Suppressor macrophage (primary cell): ENCODE measurements around the gene ILDR1.

Source experiments
- DNase-seq, 4 experiments: peaks; one replicate each; pipeline ENCODE4 v3.0.0-alpha.2; 2020 to 2022

ILDR1 gene

DNA sequence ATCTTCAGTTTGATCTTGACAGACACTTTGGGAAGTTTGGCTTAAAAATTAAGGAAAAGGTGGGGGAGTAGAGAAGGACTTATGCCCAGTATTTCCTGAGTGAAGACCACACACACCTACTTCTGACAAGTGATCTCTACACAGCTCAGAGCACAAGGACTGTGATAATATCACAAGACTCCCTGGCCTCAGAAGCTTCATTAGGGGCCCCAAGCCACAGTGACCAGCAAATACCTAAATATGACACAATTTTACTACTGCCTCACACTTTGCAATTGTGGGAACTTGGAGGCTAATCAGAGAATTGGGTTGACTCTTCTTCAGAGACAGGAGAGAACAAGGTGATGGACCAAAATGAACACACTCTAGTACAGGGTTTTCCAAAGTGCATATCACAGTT lies 2.6 kb downstream of the ILDR1 start:
- no peak for DNase-seq

DNA sequence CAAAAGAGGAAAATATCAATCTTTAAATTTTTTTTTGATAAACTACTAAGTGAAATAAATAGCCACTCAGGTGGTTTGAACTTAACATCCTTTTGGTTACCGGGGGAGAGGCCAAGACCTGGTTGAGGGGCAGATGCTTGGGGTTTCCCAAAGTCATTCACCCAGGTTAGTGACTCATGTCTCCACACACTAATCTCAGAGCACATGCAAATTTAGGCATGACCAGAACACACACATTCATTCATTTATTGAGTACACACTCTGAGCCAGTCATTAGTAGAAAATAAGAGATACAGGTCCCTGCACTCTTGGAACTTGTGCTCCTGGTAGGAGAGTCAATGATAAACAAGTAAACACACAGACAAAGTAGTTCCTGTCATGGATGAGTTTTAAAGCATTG lies 7.3 kb downstream of the ILDR1 start:
- no peak for DNase-seq

DNA sequence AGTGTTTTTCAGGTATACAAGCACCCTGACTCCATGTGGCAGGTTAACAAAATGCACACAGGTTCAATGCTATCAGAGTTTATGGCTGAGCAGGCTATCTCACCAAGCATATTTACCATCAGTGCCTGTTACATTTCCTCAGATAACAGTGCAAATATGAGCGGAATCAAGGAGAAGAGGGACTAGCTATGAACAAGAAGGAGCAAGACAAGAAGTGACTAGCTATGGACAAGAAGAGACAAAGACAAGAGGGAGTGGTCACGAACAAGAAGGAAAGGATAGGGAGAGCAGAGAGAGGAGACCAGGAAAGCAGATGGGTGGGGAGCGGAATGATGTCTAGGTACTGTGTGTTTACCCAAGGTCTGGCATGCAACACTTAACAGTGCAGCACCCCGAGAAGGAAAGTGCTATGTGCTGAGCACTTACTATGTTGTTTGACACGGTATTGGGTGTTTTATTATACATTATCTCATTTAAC lies 8.6 kb downstream of the ILDR1 start:
- no peak for DNase-seq

- DNase-seq, result no peak
Measured at GRCh38 chr3:122012821-122013220, 9.2 kb downstream of the ILDR1 start.

DNA sequence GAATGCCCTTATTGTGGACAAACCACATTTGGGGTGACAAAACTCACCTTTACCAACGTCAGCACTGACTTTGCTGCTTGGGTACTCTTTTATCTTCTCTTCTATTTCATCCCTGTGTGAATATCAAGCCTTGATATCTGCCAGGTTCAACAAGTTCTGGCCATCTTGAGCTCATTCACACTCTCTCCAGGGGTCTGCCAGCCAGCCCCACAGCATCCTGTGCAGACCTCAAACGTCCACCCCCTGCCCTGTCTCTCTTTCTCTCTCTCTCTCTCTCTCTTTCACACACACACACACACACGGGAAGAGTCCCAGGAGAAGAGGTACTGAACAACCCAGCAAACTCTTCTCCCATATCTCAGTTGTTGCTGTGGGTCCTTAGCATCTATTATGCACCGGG lies 10.7 kb downstream of the ILDR1 start:
- no peak for DNase-seq

GRCh38 chr3:122010506-122010905 lies 11.5 kb downstream of the ILDR1 start:
- DNase-seq, result no peak

GRCh38 chr3:122008166-122008565 lies 13.9 kb downstream of the ILDR1 start:
- no peak for DNase-seq

DNA sequence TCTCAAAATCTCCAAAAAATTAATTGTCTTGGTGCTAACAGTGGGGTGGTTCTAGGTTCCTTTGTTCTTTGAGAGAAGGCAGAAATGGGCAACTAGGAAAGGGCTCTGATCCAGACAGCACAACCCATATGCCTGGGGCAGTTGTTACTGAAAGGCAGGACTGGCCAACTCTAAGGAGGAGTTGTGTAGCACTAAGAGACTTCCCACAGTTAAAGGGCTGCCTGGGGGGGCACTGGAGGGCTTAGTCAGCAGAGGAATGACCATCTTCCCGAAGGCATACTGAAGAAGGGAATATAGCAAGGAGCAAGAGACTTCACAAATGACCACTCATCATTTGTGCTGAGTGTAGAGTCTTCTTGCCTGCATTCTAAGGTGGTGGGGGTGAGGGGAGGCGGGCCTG lies 15.8 kb downstream of the ILDR1 start:
- no peak for DNase-seq

GRCh38 chr3:122004991-122005565 lies 17.0 kb downstream of the ILDR1 start:
- DNase-seq, result peak; percentile 56 to 79 (median 74)

GRCh38 chr3:122004107-122004506 lies 17.9 kb downstream of the ILDR1 start:
- peak in 2 of 4 experiments; percentile 39 to 44 for DNase-seq

GRCh38 chr3:122003606-122004005 lies 18.4 kb downstream of the ILDR1 start:
- DNase-seq, result no peak

- DNase-seq, result peak; percentile 74 to 92 (median 80)
Measured at GRCh38 chr3:122003112-122003511, 18.9 kb downstream of the ILDR1 start.

DNA sequence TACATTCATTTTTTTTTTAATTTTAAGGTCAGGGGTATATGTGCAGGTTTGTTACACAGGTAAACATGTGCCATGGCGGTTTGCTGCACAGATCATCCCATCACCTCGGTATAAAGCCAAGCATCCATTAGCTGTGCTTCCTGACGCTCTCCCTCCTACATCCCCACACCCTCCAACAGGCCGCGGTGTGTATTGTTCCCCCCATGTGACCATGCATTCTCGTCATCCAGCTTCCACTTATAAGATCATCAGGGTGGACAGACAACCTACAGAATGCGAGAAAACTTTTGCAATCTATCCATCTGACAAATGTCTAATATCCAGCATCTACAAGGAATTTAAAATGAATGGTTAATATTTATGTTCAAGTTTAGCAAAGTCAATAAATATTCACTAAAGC lies 19.4 kb downstream of the ILDR1 start:
- peak in 2 of 4 experiments; percentile 15 to 65 for DNase-seq

DNA sequence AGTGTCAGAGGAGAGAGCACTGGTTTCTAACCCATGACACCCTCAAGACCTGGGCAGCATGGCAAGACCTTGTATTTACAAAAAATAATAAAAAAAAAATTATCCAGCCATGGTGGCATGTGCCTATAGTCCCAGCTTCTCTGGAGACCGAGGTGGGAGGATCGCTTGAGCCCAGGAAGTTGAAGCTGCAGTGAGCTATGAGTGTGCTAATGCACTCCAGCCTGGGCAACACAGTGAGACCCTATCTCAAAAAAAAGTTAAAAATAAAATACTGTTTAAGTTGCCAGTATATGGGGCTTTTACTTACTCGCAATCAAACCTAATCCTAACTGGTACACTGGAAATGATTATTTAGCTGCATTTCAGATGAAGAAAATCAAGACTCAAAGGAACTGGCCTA lies 20.2 kb downstream of the ILDR1 start:
- DNase-seq, result no peak

DNA sequence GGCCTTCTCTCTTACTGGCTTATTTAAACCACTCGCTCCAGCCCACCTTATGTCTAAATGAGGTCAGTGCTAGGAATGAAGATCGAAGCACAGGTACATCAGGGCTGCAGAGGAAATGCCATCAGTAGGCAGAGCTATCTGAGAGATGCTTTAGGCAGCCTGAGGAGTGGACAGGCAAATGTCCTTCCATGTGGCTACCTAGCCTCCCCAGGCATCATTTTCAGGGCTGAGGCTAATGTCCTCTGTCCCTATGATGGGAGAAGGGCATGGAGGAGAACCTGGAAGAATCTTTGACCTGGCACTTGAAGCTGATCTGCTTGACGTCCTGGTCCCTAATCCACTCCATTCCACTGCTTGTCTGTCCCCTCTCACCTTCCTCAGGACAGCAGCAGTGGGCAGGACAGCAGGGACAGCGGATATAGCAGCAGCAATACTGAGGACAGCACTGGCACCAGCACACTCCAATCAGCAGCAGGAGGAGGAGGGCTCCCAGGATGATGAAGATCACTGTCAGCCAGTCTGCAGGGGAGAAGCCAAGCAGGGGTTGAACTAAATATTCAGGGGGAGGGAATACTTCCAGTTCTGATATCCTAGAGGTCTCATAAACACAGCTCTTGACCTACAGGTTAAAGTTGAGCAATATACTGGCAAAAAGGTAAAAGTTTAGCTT lies 21.0 kb downstream of the ILDR1 start:
- peak in 1 of 4 experiments; percentile 10 for DNase-seq

- no peak for DNase-seq
Measured at GRCh38 chr3:121999931-122000330, 22.1 kb downstream of the ILDR1 start.

DNA sequence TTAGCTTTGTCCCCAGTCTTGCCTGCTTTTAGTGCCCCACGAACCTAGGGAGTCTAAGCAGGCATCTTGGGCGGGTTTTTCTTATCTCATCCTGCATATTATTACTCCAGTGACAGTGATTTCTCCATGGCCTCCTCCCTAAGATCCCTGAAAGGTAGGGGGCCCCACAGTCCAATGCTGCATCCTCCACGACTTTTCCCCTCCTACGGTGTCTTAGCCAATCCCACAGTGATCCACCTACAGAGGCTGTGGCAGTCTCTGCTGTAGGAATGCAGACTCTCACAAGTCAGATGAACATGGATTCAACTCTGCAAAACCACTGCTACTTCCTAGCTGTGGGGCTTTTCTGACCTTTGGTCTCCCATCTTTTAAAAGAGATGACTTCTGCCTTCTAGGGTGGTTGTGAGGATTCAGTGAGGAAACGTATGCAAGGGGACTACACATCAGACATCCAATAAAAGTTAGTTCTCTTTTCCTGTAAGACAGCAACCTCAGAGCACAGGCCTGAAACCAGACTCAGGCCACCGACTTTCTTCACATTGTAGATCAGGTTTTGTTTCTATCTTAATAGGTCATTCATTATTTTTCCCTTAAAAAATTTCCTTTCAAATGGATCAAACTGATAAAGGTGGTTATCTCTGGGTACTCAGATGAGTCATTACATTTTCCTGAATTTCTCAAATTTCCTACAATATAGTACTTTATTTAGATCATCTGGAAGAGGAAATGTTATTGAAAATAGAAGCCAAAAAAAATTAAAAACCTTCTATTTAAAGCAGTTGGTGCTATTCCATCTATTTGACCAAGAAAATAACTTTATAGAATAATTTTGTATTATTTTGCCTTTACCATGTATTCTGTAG lies 23.2 kb downstream of the ILDR1 start:
- DNase-seq, result peak; percentile 72 to 91 (median 82)

- DNase-seq, result peak; percentile 79 to 95 (median 90)
Measured at GRCh38 chr3:121998030-121998580, 23.9 kb downstream of the ILDR1 start.

GRCh38 chr3:121997372-121997771 lies 24.7 kb downstream of the ILDR1 start:
- DNase-seq, result peak in 3 of 4 experiments; percentile 47 to 54 (median 49)

- no peak for DNase-seq
Measured at GRCh38 chr3:121996441-121996840, 25.6 kb downstream of the ILDR1 start.

DNA sequence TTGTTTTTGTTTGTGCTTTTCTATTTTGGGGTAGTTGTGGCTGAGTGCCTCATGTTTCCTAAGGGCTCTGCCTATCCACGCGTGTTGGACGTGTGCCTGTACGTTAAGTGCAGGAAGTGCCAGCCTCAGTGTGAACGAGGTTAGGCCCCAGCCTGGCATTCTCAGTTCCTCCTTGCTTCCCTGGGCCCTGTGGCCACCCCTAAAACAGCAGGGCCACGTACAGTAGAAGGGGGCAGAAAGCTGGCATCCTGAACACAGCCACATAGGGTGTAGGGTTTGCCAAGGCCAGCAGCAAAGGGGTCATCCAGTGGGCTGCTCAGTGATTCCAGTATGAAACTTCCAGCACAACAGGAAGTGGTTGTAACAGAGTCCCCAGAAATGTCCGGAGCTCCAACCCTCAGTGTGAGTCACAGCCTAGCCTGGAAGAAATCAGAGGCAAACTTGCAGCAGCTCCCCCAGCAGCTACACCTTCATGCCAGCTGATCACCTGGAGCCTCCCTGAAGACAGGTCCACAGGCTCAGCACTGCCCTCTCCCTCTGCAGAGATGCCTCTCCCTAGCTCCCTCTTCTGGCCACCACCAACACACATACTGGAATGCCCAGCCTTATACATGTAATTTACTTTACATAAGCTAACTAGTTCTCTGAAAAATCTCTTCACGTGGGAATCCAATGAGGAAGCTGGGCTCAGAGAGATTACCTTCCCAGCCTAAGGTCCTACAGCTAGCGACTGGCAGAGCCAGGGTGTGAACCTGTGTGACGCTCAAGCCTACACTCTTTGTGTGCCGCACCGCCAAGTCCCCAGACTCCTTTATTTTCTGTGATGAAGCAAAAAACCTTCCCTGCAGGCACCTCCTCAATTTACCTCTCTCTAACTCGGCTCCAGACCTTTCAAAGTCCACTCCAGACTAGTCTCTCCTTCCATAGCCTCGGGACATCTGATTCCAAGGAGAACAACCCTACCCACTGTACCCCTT lies 26.6 kb downstream of the ILDR1 start:
- peak; percentile 81 to 91 (median 88) for DNase-seq

GRCh38 chr3:121994551-121994950 lies 27.5 kb downstream of the ILDR1 start:
- peak in 2 of 4 experiments; percentile 34 to 45 for DNase-seq
